BLaER1 treated with 17β-estradiol and CSF1 and Interleukin-3, amounts not matched to agents 10 nM and 100 nM (cell line): ENCODE data around the gene RGS12.
A peak's percentile ranks its signal among the peaks of the same experiment; 100 is the strongest.

Experiments
- H3K27ac ChIP-seq, 11 experiments: shearing (Covaris generic); formaldehyde crosslinking; 2 replicates each; pipeline ENCODE4 v1.8.1; 2022
- H3K27me3 ChIP-seq, 11 experiments: shearing (Covaris generic); formaldehyde crosslinking; 2 replicates each; pipeline ENCODE4 v1.8.1; 2022
- H3K36me3 ChIP-seq, 11 experiments: shearing (Covaris generic); formaldehyde crosslinking; 2 replicates each; pipeline ENCODE4 v1.8.1; 2022
- H3K4me1 ChIP-seq, 10 experiments: shearing (Covaris generic); formaldehyde crosslinking; 2 replicates each; pipeline ENCODE4 v1.8.1; 2022
- H3K4me2 ChIP-seq, 11 experiments: shearing (Covaris generic); formaldehyde crosslinking; 2 replicates each; pipeline ENCODE4 v1.8.1; 2022
- H3K4me3 ChIP-seq, 10 experiments: shearing (Covaris generic); formaldehyde crosslinking; 2 replicates each; pipeline ENCODE4 v1.8.1; 2022
- H3K9ac ChIP-seq, 11 experiments: shearing (Covaris generic); formaldehyde crosslinking; 2 replicates each; pipeline ENCODE4 v1.8.1; 2022
- H3K9me3 ChIP-seq, 11 experiments: shearing (Covaris generic); formaldehyde crosslinking; replicated peaks in 1 of 11; 2 replicates each; pipeline ENCODE4 v1.8.1; 2022
- H4K20me1 ChIP-seq, 11 experiments: shearing (Covaris generic); formaldehyde crosslinking; 2 replicates each; pipeline ENCODE4 v1.8.1; 2022
- Cebpa-rat ChIP-seq, 11 experiments: shearing (Covaris generic); IDR thresholded peaks; 2 replicates each; pipeline ENCODE4 v1.8.1; 2022

The RGS12 gene

DNA sequence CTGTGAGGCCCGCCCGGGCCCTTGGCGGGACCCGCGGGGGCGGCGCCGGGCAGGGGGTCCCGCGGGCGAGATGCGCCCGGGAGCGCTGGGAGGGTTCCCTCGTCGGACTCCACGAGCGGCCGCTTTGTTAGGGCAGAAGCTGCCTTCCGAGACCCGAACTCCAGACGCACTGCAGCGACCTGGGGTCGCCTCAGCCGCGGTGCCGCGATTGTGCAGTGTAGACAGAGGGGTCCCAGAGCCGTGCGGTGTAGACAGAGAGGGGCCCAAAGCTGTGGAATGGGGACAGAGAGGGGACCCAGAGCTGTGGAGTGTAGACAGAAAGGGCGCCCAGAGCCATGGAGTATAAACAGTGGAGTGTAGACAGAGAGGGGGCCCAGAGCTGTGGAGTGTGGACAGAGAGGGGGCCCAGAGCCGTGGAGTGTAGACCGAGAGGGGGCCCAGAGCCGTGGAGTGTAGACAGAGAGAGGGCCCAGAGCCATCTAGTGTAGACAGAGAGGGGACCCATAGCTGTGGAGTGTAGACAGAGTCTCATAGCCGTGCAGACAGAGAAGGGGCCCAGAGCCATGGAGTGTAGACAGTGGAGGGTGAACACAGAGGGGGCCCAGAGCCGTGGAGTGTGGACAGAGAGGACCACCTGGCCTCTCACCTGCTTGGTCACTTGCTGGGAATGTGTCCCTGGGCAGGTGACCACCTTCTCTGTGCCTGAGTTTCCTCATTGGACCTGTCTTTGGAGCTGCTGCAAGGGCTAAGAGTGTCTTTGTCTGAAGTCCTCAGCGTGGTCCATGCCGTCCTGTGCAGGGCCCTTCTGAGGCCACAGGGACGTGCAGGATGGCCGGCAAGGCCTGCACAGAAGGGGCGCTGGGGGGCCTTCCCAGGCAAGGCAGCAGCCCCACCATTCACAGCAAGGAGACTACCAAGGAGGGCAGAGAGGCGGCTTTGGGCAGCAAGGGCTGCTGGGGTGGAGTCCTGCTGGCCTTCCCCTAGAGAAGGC, 875 bp downstream of the RGS12 start:
- Histone ChIP-seq H3K4me2 (peak overlapping the region; percentile 92 to 100 (median 97)), H3K27me3 (peaks cover 0 to under 1% (median 0%) of the 10 kb centered on the region in 11 experiments; a peak in 1 of 22 replicates), H3K36me3 (peaks cover 0 to 30% (median 21%) of the 10 kb centered on the region in 11 experiments; a peak in 16 of 22 replicates), H4K20me1 (peaks cover 17 to 56% (median 42%) of the 10 kb centered on the region in 11 experiments; a peak in 18 of 22 replicates), H3K9ac (peak overlapping the region; percentile 88 to 98 (median 95)), H3K9me3 (peaks cover 0 to 27% (median 18%) of the 10 kb centered on the region in 11 experiments; a peak in 17 of 22 replicates), H3K27ac (peak overlapping the region; percentile 61 to 96 (median 91); a peak in 21 of 22 replicates), H3K4me3 (peak overlapping the region; percentile 71 to 90 (median 82)), H3K4me1 (peaks cover 31 to 89% (median 78%) of the 10 kb centered on the region in 10 experiments)
- TF ChIP-seq Cebpa-rat (IDR thresholded peaks at IDR 0.05) = no peak

DNA sequence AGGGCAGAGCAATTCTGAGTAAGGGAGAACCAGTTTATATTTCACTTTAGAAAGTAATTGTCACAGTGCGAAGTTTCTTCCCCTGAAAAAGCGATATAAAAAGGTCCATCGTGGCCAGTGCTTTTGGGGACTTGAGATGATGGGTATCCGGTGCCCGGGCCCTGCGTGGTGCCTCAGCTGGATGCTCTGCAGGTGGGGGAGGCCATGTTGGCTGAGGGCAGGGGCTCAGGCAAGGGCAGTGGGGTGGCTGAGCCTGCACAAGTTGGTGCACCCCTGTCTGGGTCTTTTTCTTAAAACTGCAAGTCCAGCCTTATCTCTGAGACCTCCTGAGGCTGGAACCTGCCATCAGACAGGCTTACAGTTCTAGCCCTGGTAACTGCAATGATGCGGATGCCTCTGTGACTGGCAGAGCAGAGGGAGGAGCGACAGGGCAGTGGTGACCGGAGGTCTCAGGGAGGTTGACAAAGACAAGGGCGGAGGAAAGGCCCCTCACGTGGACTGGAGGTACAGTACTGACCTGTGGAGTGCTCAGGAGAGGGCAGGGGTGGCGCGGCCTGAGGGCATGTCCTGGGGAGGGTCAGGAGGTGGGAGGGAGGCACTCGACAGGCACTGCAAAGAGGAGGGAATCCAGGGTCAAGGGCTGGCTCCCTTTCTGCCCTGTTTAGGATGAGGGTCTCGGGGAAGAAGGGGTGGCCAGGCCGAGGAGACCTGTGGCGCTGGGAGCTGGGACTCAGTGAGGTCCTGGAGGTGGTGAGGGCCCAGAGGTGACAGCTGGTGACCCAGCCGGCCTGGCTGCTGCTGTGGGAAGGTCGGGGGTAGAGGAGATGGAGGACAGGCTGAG, 1.8 kb downstream of the RGS12 start:
- Histone ChIP-seq H3K9ac (peak overlapping the region; percentile 88 to 98 (median 95); a peak in 21 of 22 replicates), H3K9me3 (peaks cover 0 to 27% (median 18%) of the 10 kb centered on the region in 11 experiments; a peak in 17 of 22 replicates), H3K27ac (peak overlapping the region in 9 of 11 experiments; percentile 84 to 96 (median 92); a peak in 17 of 22 replicates), H3K27me3 (no peaks in the 10 kb centered on the region), H3K36me3 (peaks cover 0 to 30% (median 21%) of the 10 kb centered on the region in 11 experiments; a peak in 16 of 22 replicates), H3K4me1 (peaks cover 33 to 89% (median 79%) of the 10 kb centered on the region in 10 experiments), H3K4me3 (peak overlapping the region; percentile 71 to 90 (median 82)), H4K20me1 (peaks cover 23 to 62% (median 51%) of the 10 kb centered on the region in 11 experiments; a peak in 20 of 22 replicates), H3K4me2 (peak overlapping the region; percentile 92 to 100 (median 97))
- no peak for TF ChIP-seq Cebpa-rat (IDR thresholded peaks at IDR 0.05)

DNA sequence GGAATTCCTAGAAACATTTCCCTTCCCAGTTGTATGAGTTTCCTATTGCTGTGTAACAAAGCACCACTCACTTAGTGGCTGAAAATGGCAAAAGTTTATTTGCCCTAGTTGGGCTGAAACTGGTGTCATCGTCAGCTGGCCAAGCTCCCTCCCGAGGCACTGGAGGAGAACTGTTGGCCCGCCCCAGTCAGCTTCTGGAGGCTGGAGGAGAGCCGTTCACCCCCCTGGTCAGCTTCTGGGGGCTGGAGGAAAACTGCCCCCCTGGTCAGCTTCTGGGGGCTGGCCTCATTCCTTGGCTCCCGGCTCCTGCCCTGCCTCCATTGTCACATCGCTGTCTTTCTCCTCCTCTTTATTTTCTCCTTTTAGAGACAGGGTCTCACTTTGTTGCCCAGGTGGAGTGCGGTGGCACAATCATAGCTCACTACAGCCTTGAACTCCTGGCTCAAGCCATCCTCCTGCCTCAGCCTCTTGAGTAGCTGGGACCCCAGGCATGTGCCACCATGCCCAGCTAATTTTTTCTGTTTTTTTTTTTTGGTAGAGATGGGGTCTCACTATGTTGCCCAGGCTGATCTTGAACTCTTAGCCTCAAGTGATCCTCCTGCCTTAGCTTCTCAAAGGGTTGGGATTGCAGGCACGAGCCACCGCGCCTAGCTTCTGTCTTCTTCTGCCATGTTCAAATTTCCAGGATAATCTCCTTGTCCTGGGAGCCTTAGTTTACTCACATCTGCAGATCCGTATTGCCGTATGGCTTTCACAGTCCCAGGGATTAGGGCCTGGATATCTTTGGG, 3.2 kb downstream of the RGS12 start:
- H3K27me3 ChIP-seq = no peaks in the 10 kb centered on the region
- peaks cover 0 to 27% (median 18%) of the 10 kb centered on the region in 11 experiments; a peak in 17 of 22 replicates for H3K9me3 ChIP-seq
- no peak overlapping the region for H3K4me3 ChIP-seq
- H3K27ac ChIP-seq = peak overlapping the region in 4 of 11 experiments; percentile 4 to 40 (median 29); a peak in 3 of 22 replicates
- no peak overlapping the region; a peak in 3 of 22 replicates for H3K9ac ChIP-seq
- H3K4me1 ChIP-seq = peaks cover 47 to 89% (median 79%) of the 10 kb centered on the region in 10 experiments
- H3K36me3 ChIP-seq = peaks cover 0 to 30% (median 21%) of the 10 kb centered on the region in 11 experiments; a peak in 16 of 22 replicates
- TF ChIP-seq Cebpa-rat (IDR thresholded peaks at IDR 0.05) = no peak
- H3K4me2 ChIP-seq = peak overlapping the region; percentile 7 to 100 (median 96); a peak in 17 of 22 replicates
- peaks cover 30 to 76% (median 65%) of the 10 kb centered on the region in 11 experiments; a peak in 20 of 22 replicates for H4K20me1 ChIP-seq

DNA sequence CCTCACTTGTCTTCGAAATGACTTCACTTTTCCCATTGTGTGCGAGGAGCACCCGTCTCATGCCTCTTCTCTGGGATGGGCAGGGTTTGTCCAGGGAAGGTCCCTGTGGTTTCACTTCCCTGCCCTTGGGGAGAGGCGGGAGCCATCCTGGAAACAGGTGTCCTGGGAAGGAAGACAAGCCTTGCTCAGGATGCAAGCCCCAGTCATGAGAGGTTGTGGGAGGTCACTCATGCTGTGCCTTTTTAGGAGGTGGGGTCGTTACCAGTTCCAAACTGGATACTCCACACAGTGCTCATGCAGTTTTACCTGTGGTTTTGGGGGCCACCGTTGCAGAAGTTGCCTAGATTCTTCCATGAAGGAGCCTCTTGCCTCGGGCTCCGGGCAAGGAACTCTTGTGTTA, 3.8 kb downstream of the RGS12 start:
- H3K36me3 ChIP-seq = peaks cover 0 to 30% (median 21%) of the 10 kb centered on the region in 11 experiments; a peak in 16 of 22 replicates
- no peak overlapping the region for H3K9ac ChIP-seq
- H3K4me2 ChIP-seq = peak overlapping the region in 7 of 11 experiments; percentile 15 to 100 (median 97); a peak in 13 of 22 replicates
- H4K20me1 ChIP-seq = peaks cover 30 to 83% (median 72%) of the 10 kb centered on the region in 11 experiments; a peak in 20 of 22 replicates
- H3K4me3 ChIP-seq = no peak overlapping the region
- peaks cover 48 to 89% (median 79%) of the 10 kb centered on the region in 10 experiments for H3K4me1 ChIP-seq
- H3K27me3 ChIP-seq = no peaks in the 10 kb centered on the region
- H3K9me3 ChIP-seq = peaks cover 0 to 27% (median 18%) of the 10 kb centered on the region in 11 experiments; a peak in 17 of 22 replicates
- H3K27ac ChIP-seq = no peak overlapping the region
- TF ChIP-seq Cebpa-rat (IDR thresholded peaks at IDR 0.05) = no peak

DNA sequence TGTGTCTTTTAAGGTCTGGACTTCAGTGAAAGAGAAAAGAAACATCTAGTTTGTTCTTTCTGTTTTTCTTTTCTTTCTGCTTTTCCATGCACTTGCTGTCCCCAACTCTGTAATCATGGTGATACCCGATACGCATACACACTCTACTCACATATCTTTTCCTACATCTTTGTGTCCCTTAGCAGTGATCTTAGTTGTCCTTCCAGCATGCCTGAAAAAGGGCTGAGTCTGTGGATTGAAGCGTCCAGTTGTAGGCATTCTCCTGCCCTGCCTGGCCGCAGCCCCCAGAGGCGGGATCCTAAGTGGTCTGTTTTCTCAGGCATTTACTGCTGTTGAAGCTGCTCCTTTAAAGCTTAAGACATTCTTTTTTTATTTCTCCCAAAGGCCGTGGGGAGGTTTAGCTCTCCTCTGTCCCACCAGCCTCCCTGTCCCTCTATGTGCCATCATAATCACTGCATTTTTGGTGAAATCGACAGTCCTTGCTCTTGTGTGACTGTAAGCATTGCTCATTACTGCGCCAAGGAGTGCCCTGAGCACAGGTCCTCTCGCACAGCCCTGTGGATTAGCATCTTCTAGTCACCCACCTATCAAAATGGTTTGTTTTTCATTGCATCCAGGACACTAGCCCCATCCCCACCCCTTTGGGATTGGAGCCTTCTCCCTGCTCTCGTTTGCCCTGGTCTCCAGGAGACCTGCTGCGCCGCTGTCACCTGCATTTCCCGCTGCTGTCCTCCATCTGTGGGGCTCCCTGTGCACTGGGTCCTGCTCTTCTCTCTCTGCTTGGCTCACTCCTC, 4.4 kb downstream of the RGS12 start:
- Histone ChIP-seq H3K27ac (no peak overlapping the region), H3K4me2 (peak overlapping the region in 7 of 11 experiments; percentile 15 to 100 (median 97); a peak in 11 of 22 replicates), H4K20me1 (peaks cover 30 to 88% (median 77%) of the 10 kb centered on the region in 11 experiments; a peak in 20 of 22 replicates), H3K9ac (no peak overlapping the region), H3K36me3 (peaks cover 0 to 30% (median 21%) of the 10 kb centered on the region in 11 experiments; a peak in 16 of 22 replicates), H3K9me3 (peaks cover 0 to 27% (median 18%) of the 10 kb centered on the region in 11 experiments; a peak in 17 of 22 replicates), H3K4me1 (peaks cover 51 to 89% (median 79%) of the 10 kb centered on the region in 10 experiments), H3K27me3 (no peaks in the 10 kb centered on the region), H3K4me3 (no peak overlapping the region; a peak in 2 of 20 replicates)
- no peak for TF ChIP-seq Cebpa-rat (IDR thresholded peaks at IDR 0.05)

DNA sequence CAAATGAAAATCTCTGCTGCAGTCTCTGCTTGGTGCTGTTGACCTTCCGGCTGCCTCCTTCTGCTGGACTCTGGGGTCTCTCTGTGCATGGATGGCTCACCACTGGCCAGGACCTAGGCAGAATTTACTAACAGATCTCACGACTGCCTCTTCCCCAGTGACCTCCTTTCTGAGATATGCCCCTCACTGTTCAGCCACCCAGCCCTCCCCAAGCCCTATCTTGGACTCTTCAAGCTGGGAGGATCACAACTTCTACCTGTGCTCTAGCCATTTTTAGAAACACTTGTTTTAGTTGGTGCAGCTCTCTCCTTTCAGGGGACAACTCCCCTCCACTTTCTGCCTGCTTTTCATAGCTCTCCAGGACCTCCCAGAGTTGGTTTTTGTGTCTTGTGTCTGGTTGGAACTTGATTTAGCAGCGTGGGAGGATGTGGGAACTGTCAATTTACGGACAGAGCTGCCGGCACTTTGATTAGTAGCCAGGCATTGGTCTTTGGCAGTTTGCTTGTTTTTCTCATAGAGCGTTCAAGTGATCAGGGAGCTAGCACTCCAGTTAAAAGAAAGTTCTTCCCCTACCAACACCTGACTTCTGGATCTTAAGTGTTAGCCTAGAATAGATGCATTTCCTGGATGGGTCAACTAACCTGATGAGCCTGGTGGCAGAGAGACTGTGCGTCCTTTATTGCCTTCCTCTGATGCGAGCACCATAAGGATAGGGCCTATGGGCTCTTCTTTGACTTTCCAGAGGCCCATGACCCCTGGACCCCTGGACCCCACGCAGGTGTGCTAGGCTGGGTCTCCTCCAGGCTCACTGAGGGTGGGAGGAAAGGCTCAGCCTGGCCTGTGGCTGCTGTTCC, 6.5 kb downstream of the RGS12 start:
- peak overlapping the region; percentile 62 to 100 (median 94) for H3K4me2 ChIP-seq
- H3K9ac ChIP-seq = peak overlapping the region in 6 of 11 experiments; percentile 2 to 92 (median 86); a peak in 12 of 22 replicates
- H3K36me3 ChIP-seq = peaks cover 0 to 30% (median 21%) of the 10 kb centered on the region in 11 experiments; a peak in 16 of 22 replicates
- TF ChIP-seq Cebpa-rat (IDR thresholded peaks at IDR 0.05) = no peak
- peaks cover 63 to 99% (median 91%) of the 10 kb centered on the region in 10 experiments for H3K4me1 ChIP-seq
- H3K27me3 ChIP-seq = no peaks in the 10 kb centered on the region
- peak overlapping the region in 3 of 10 experiments; percentile 5 to 31 (median 15); a peak in 2 of 20 replicates for H3K4me3 ChIP-seq
- H3K9me3 ChIP-seq = peaks cover 0 to 27% (median 18%) of the 10 kb centered on the region in 11 experiments; a peak in 17 of 22 replicates
- peak overlapping the region in 5 of 11 experiments; percentile 8 to 100 (median 17); a peak in 6 of 22 replicates for H3K27ac ChIP-seq
- H4K20me1 ChIP-seq = peaks cover 30 to 93% (median 83%) of the 10 kb centered on the region in 11 experiments; a peak in 20 of 22 replicates
